D341Med (cell line): ENCODE measurements around the gene FOXS1.
"Not testable (repeated sequence)": the region's sequence is repeated elsewhere in the genome, so short reads cannot be mapped to it uniquely, and the experiment has no call there.

Experiments used
- DNase-seq: peaks from one replicate; pipeline ENCODE4 v3.0.0; 2012; ENCODE audit warnings: low spot score

The FOXS1 gene

GRCh38 chr20:31822421-31823330 lies 22.7 kb downstream of the FOXS1 start:
- DNase-seq, result peak; percentile 94

- no peak for DNase-seq
Measured at GRCh38 chr20:31821427-31821826, 24.0 kb downstream of the FOXS1 start.

- no peak for DNase-seq
Measured at GRCh38 chr20:31820228-31820627, 25.2 kb downstream of the FOXS1 start.

- no peak for DNase-seq
Measured at GRCh38 chr20:31819083-31819784, 26.2 kb downstream of the FOXS1 start, which contains the start of gene MYLK2. TSS of gene MYLK2 (plus strand) at chr20:31819356. CDS start at chr20:31819581, 225 bp downstream.

- DNase-seq, result no peak
Measured at GRCh38 chr20:31818376-31818908, 27.0 kb downstream of the FOXS1 start.

GRCh38 chr20:31817461-31817860 lies 27.9 kb downstream of the FOXS1 start:
- no peak for DNase-seq

GRCh38 chr20:31816221-31816620 lies 29.2 kb downstream of the FOXS1 start:
- DNase-seq, result no peak

- no peak for DNase-seq
Measured at GRCh38 chr20:31815408-31816188, 29.8 kb downstream of the FOXS1 start.

- not testable (repeated sequence) for DNase-seq
Measured at GRCh38 chr20:31814142-31814541, 31.3 kb downstream of the FOXS1 start.

GRCh38 chr20:31813611-31814010 lies 31.8 kb downstream of the FOXS1 start:
- DNase-seq, result no peak

- no peak for DNase-seq
Measured at GRCh38 chr20:31811796-31812728, 33.3 kb downstream of the FOXS1 start.

- DNase-seq, result no peak
Measured at GRCh38 chr20:31811198-31811597, 34.2 kb downstream of the FOXS1 start.

- no peak for DNase-seq
Measured at GRCh38 chr20:31809661-31810060, 35.7 kb downstream of the FOXS1 start.

- no peak for DNase-seq
Measured at GRCh38 chr20:31808481-31808880, 36.9 kb downstream of the FOXS1 start.

- no peak for DNase-seq
Measured at GRCh38 chr20:31806564-31807355, 38.6 kb downstream of the FOXS1 start.

- DNase-seq, result no peak
Measured at GRCh38 chr20:31803552-31804291, 41.7 kb downstream of the FOXS1 start.

- no peak for DNase-seq
Measured at GRCh38 chr20:31801508-31801907, 43.9 kb downstream of the FOXS1 start.

- DNase-seq, result no peak
Measured at GRCh38 chr20:31797364-31797763, 48.0 kb downstream of the FOXS1 start.
